ENCODE data around the gene GTF2F1.
"Not testable (repeated sequence)": the region's sequence is repeated elsewhere in the genome, so short reads cannot be mapped to it uniquely, and the experiment has no call there.

The GTF2F1 gene

GRCh38 chr19:6406401-6406800, 13.4 kb upstream of the GTF2F1 start:
- Histone ChIP-seq H3K27me3 (ENCODE audit: low read length) (no peaks in the 10 kb centered on the region), H3K4me2 (ENCODE audit: low read depth, low read length, poor library complexity, severe bottlenecking) (no peak overlapping the region), H2AFZ (ENCODE audit: low read depth, low read length, severe bottlenecking) (no peak overlapping the region), H3K36me3 (ENCODE audit: low read length) (no peaks in the 10 kb centered on the region), H3K79me2 (ENCODE audit: insufficient read depth, low read length) (no peaks in the 10 kb centered on the region), H3K27ac (ENCODE audit: low read depth, low read length) (no peak overlapping the region), H3K9ac (ENCODE audit: low read length) (no peak overlapping the region), H3K4me3 (ENCODE audit: insufficient read depth, low read length, poor library complexity, severe bottlenecking) (no peak overlapping the region), H3F3A (ENCODE audit: insufficient read depth) (no peaks in the 10 kb centered on the region), H3K9me3 (ENCODE audit: insufficient read depth, low read length) (no peaks in the 10 kb centered on the region), H4K20me1 (ENCODE audit: low read depth, low read length) (no peaks in the 10 kb centered on the region), H3K9me2 (replicated peaks; ENCODE audit: insufficient read depth, low read length) (no peaks in the 10 kb centered on the region)
- TF ChIP-seq CTCF (IDR thresholded peaks at IDR 0.05; ENCODE audit: insufficient read depth, low read length, poor library complexity, severe bottlenecking) (no peak), EZH2phosphoT487 (conservative IDR thresholded peaks at IDR 0.05; ENCODE audit: low read length) (no peak)

DNA sequence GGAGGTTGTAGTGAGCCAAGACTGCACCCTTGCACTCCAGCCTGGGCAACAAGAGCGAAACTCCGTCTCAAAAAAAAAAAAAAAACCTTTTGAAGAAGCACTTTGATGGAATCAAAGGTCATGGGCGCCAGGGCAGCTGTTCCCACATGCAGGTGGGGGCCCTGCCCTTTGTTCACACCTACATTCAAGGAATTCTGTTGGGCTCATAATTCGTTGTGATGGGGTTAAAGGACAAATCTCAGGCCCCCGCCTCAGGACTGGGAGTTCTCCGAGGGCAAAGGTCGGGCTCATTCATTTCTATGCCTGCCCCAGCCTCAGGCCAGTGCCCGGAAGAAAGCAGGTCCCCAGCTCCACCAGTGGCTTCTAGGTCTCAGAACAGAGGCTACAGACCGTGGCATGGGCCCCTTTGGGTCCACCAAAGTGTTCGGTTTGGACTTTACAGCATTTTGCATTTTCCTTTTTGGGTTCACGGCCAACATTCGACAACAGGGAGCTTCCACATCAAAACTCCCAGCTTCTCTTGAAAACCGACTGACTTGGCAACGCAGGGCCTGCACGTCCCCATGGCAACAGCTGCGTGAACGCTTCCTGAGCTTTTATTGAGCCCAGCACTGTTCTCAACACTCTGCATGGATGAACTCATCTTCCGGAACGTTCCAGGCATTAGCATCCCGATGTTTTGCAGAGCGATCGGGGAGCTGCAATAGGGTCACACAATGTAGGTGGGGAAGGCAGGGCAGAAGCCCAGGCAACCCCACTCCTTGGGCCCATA, 10.1 kb upstream of the GTF2F1 start:
- Histone ChIP-seq H3K79me2 (ENCODE audit: insufficient read depth, low read length) (no peaks in the 10 kb centered on the region), H2AFZ (ENCODE audit: low read depth, low read length, severe bottlenecking) (no peak overlapping the region), H3K4me3 (ENCODE audit: insufficient read depth, low read length, poor library complexity, severe bottlenecking) (no peak overlapping the region), H3K9me2 (replicated peaks; ENCODE audit: insufficient read depth, low read length) (no peaks in the 10 kb centered on the region), H3K27me3 (ENCODE audit: low read length) (no peaks in the 10 kb centered on the region), H3K4me2 (ENCODE audit: low read depth, low read length, poor library complexity, severe bottlenecking) (no peak overlapping the region), H3K27ac (ENCODE audit: low read depth, low read length) (no peak overlapping the region), H3K36me3 (ENCODE audit: low read length) (no peaks in the 10 kb centered on the region), H3K9ac (ENCODE audit: low read length) (no peak overlapping the region), H3F3A (ENCODE audit: insufficient read depth) (no peaks in the 10 kb centered on the region), H4K20me1 (ENCODE audit: low read depth, low read length) (no peaks in the 10 kb centered on the region), H3K9me3 (ENCODE audit: insufficient read depth, low read length) (no peaks in the 10 kb centered on the region)
- no peak for TF ChIP-seq CTCF (IDR thresholded peaks at IDR 0.05; ENCODE audit: insufficient read depth, low read length, poor library complexity, severe bottlenecking)
- TF ChIP-seq EZH2phosphoT487 (conservative IDR thresholded peaks at IDR 0.05; ENCODE audit: low read length): no peak

- Histone ChIP-seq H2AFZ (ENCODE audit: low read depth, low read length, severe bottlenecking) (no peak overlapping the region), H3K4me2 (ENCODE audit: low read depth, low read length, poor library complexity, severe bottlenecking) (no peak overlapping the region), H3K27me3 (ENCODE audit: low read length) (no peaks in the 10 kb centered on the region), H3K9me3 (ENCODE audit: insufficient read depth, low read length) (no peaks in the 10 kb centered on the region), H4K20me1 (ENCODE audit: low read depth, low read length) (no peaks in the 10 kb centered on the region), H3K4me3 (ENCODE audit: insufficient read depth, low read length, poor library complexity, severe bottlenecking) (no peak overlapping the region), H3K9me2 (replicated peaks; ENCODE audit: insufficient read depth, low read length) (no peaks in the 10 kb centered on the region), H3K36me3 (ENCODE audit: low read length) (no peaks in the 10 kb centered on the region), H3K9ac (ENCODE audit: low read length) (no peak overlapping the region), H3K79me2 (ENCODE audit: insufficient read depth, low read length) (no peaks in the 10 kb centered on the region), H3F3A (ENCODE audit: insufficient read depth) (no peaks in the 10 kb centered on the region), H3K27ac (ENCODE audit: low read depth, low read length) (no peak overlapping the region)
- no peak for TF ChIP-seq CTCF (IDR thresholded peaks at IDR 0.05; ENCODE audit: insufficient read depth, low read length, poor library complexity, severe bottlenecking)
- no peak for TF ChIP-seq EZH2phosphoT487 (conservative IDR thresholded peaks at IDR 0.05; ENCODE audit: low read length)
Observed at GRCh38 chr19:6402058-6402457, 9.1 kb upstream of the GTF2F1 start.

DNA sequence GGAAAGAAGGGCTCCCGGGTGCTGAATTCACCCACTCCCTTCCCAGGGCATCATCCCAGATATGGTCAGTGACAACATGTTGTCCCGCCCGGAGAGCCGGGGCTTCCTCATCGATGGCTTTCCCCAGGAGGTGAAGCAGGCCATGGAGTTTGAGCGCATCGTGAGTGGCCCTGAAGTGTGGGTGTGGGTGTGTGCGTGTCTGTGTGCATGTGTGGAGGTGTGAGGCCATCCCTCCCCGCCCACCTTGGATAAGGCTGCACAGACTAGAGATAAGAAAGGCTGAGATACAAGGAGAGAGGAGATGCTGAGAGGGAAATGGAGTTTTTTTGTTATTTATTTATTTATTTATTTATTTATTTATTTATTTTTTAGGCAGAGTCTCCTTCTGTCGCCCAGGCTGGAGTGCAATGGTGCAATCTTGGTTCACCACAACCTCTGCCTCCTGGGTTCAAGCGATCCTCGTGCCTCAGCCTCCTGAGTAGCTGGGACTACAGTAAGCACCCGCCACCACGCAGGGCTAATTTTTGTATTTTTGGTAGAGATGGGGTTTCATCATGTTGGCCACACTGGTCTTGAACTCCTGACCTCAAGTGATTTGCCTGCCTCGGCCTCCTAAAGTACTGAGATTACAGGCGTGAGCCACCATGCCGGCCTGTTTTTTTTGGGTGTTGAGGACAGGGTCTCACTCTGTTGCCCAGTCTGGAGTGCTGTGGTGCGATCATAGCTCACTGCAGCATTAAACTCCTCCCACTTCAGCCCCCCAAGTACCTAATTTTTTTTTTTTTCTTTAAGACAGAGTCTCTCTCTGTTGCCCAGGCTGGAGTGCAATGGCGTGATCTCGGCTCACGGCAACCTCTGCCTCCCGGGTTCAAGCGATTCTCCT, 7.3 kb upstream of the GTF2F1 start:
- not testable (repeated sequence) for H3K9ac ChIP-seq (ENCODE audit: low read length); H3K4me2 ChIP-seq (ENCODE audit: low read depth, low read length, poor library complexity, severe bottlenecking); H3F3A ChIP-seq (ENCODE audit: insufficient read depth); H3K27ac ChIP-seq (ENCODE audit: low read depth, low read length); H3K9me2 ChIP-seq (replicated peaks; ENCODE audit: insufficient read depth, low read length); H3K79me2 ChIP-seq (ENCODE audit: insufficient read depth, low read length); H3K27me3 ChIP-seq (ENCODE audit: low read length); H4K20me1 ChIP-seq (ENCODE audit: low read depth, low read length); H3K36me3 ChIP-seq (ENCODE audit: low read length); H2AFZ ChIP-seq (ENCODE audit: low read depth, low read length, severe bottlenecking); H3K9me3 ChIP-seq (ENCODE audit: insufficient read depth, low read length); H3K4me3 ChIP-seq (ENCODE audit: insufficient read depth, low read length, poor library complexity, severe bottlenecking)

Measured in SU-DHL-6 (cell line).